Natural killer cell (primary cell): ENCODE results near the gene UBAP1L. TPM values are rescaled to one million over a fixed set of nuclear protein-coding genes. Genes with fewer than 3 reads are reported as not detected.

Experiments used
- ATAC-seq, 3 donors: fragments of 150-1000 bp in 2 of 3; fragments of 200-7000 bp in 1 of 3; cut with Tn5 transposase; 1 replicate in 1 of 3; 2 replicates in 2 of 3; pipeline ENCODE4 v1.10.0; 2021; ENCODE audit warnings: mild to moderate bottlenecking in 2 of 3, moderate library complexity in 2 of 3
- DNase-seq, 2 donors: peaks; one replicate each; pipeline versions ENCODE4 v3.0.0 to v3.0.0-alpha.2; 2013 to 2021; ENCODE audit warnings: mixed read lengths in 1 of 2
- H3K27ac ChIP-seq: one replicate; pipeline ENCODE4 v1.5.1; 2013; ENCODE audit warnings: mild to moderate bottlenecking, low read length
- H3K27me3 ChIP-seq: one replicate; pipeline ENCODE4 v1.6.1; 2013; ENCODE audit warnings: low read length; ENCODE audit not compliant: control insufficient read depth, insufficient read depth
- H3K36me3 ChIP-seq: one replicate; pipeline ENCODE4 v1.6.1; 2013; ENCODE audit warnings: low read length; ENCODE audit not compliant: control insufficient read depth, insufficient read depth
- H3K4me1 ChIP-seq: one replicate; pipeline ENCODE4 v1.6.1; 2013; ENCODE audit warnings: low read length; ENCODE audit not compliant: control insufficient read depth, insufficient read depth
- H3K4me3 ChIP-seq: one replicate; pipeline ENCODE4 v1.5.1; 2013; ENCODE audit warnings: low read length
- H3K9me3 ChIP-seq: one replicate; pipeline ENCODE4 v1.6.1; 2013; ENCODE audit warnings: low read length; ENCODE audit not compliant: control insufficient read depth, insufficient read depth
- H3K27ac Mint-ChIP-seq, 2 donors: one replicate each; pipeline ENCODE4 v1.8.0; 2022; ENCODE audit warnings: mild to moderate bottlenecking in 2 of 2, mixed read lengths in 2 of 2, moderate library complexity in 1 of 2
- H3K27me3 Mint-ChIP-seq, 2 donors: one replicate each; pipeline ENCODE4 v1.8.0; 2022; ENCODE audit warnings: low read depth in 2 of 2, mixed read lengths in 2 of 2
- H3K36me3 Mint-ChIP-seq: one replicate; pipeline ENCODE4 v1.8.0; 2022; ENCODE audit warnings: mixed read lengths
- H3K4me1 Mint-ChIP-seq, 2 donors: one replicate each; pipeline ENCODE4 v1.8.0; 2022; ENCODE audit warnings: mixed read lengths in 2 of 2
- H3K4me3 Mint-ChIP-seq: one replicate; pipeline ENCODE4 v1.8.0; 2022; ENCODE audit warnings: mild to moderate bottlenecking, moderate library complexity, mixed read lengths
- H3K9me3 Mint-ChIP-seq, 2 donors: one replicate each; pipeline ENCODE4 v1.8.0; 2022; ENCODE audit warnings: mixed read lengths in 2 of 2
- CTCF ChIP-seq: fragments of 200-600 bp; IDR thresholded peaks from one replicate; pipeline ENCODE4 v1.8.0; 2022; ENCODE audit warnings: antibody characterized with exemption
- WGBS: methylation state at CpG from one replicate; pipeline ENCODE4 v1.1.7; 2013; ENCODE audit warnings: missing lambda C conversion rate; ENCODE audit not compliant: insufficient coverage; 5-methylcytosine and 5-hydroxymethylcytosine counted together
- intact Hi-C: fragments of 100-400 bp; cut with micrococcal nuclease; formaldehyde crosslinking; loops from one replicate; pipeline ENCODE4 v1.14.2; 2022
- total RNA-seq, 4 donors: library from RNA; stranded (reverse); fragments of 120-200 nt in 1 of 4; gene quantifications; one replicate each; pipeline versions ENCODE4 v1.2.3 to v1.2.4, GENCODE V29; 2013 to 2022

UBAP1L gene
- total RNA-seq, 3 donors from 2014 or later (not counting 1 experiment from before 2014, with no cell fraction given), result 4.3 to 8.0 (median 7.5) TPM

GRCh38 chr15:65066001-65066634, 48.9 kb downstream of the UBAP1L start:
- Histone ChIP-seq H3K27ac (no peak overlapping the region), H3K4me1 (peaks cover 5% of the 10 kb centered on the region), H3K36me3 (no peaks in the 10 kb centered on the region), H3K9me3 (no peaks in the 10 kb centered on the region), H3K27me3 (peaks cover 12% of the 10 kb centered on the region), H3K4me3 (no peak overlapping the region)
- intact Hi-C loops, result no loop called here
- no peak overlapping the region for H3K27ac Mint-ChIP-seq
- no peak for DNase-seq
- WGBS, result 80% methylated on average over 3 of the region's 3 CpGs
- peaks cover 0 to 12% of the 10 kb centered on the region in 2 donors for H3K4me1 Mint-ChIP-seq
- ATAC-seq, result no peak
- no peaks in the 10 kb centered on the region for H3K36me3 Mint-ChIP-seq
- H3K27me3 Mint-ChIP-seq, result peaks cover 27 to 31% of the 10 kb centered on the region in 2 donors
- no peaks in the 10 kb centered on the region for H3K9me3 Mint-ChIP-seq
- H3K4me3 Mint-ChIP-seq, result no peak overlapping the region
- TF ChIP-seq CTCF, result no peak

- peaks cover 22 to 24% of the 10 kb centered on the region in 2 donors for H3K27me3 Mint-ChIP-seq
Observed at GRCh38 chr15:65062726-65063125, 52.3 kb downstream of the UBAP1L start.

GRCh38 chr15:65062061-65062460, 52.9 kb downstream of the UBAP1L start:
- Histone ChIP-seq H3K27me3 (peaks cover 8% of the 10 kb centered on the region), H3K9me3 (no peaks in the 10 kb centered on the region), H3K4me3 (no peak overlapping the region), H3K36me3 (no peaks in the 10 kb centered on the region), H3K4me1 (no peaks in the 10 kb centered on the region), H3K27ac (no peak overlapping the region)
- Mint-ChIP-seq H3K4me1 (peaks cover 0 to 2% of the 10 kb centered on the region in 2 donors), H3K27me3 (peaks cover 17 to 24% of the 10 kb centered on the region in 2 donors), H3K27ac (no peak overlapping the region), H3K36me3 (no peaks in the 10 kb centered on the region), H3K9me3 (no peaks in the 10 kb centered on the region), H3K4me3 (no peak overlapping the region)
- no peak for DNase-seq
- no peak for TF ChIP-seq CTCF
- ATAC-seq, result no peak
- intact Hi-C loops, result no loop called here
- WGBS, result 89% methylated on average over 5 of the region's 5 CpGs

More at GRCh38 chr15:65062726-65063125, 52.3 kb downstream of the UBAP1L start:
- Histone ChIP-seq H3K36me3 (no peaks in the 10 kb centered on the region), H3K9me3 (no peaks in the 10 kb centered on the region), H3K27me3 (peaks cover 8% of the 10 kb centered on the region), H3K4me3 (no peak overlapping the region), H3K4me1 (peaks cover 5% of the 10 kb centered on the region), H3K27ac (no peak overlapping the region)
- TF ChIP-seq CTCF, result no peak
- WGBS, result 68% methylated on average over 5 of the region's 5 CpGs
- Mint-ChIP-seq H3K4me3 (no peak overlapping the region), H3K27ac (no peak overlapping the region), H3K36me3 (no peaks in the 10 kb centered on the region), H3K4me1 (peaks cover 0 to 6% of the 10 kb centered on the region in 2 donors), H3K9me3 (no peaks in the 10 kb centered on the region)
- intact Hi-C loops, result no loop called here
- ATAC-seq (no peak), DNase-seq (no peak)
